Fibroblast of skin of right biceps (primary cell): ENCODE measurements around the gene ZNF768.
A peak's percentile ranks its signal among the peaks of the same experiment; 100 is the strongest.
"Not testable (repeated sequence)": the region's sequence is repeated elsewhere in the genome, so short reads cannot be mapped to it uniquely, and the experiment has no call there.

ENCODE experiments used
- DNase-seq: peaks from one replicate; pipeline ENCODE4 v3.0.0-alpha.2; 2013

ZNF768 gene

GRCh38 chr16:30532285-30533145, 6.1 kb upstream of the ZNF768 start:
- DNase-seq, result no peak

- no peak for DNase-seq
Measured at GRCh38 chr16:30530163-30531037, 4.0 kb upstream of the ZNF768 start.

- DNase-seq, result no peak
Measured at GRCh38 chr16:30528799-30529457, 2.6 kb upstream of the ZNF768 start.

GRCh38 chr16:30527635-30528178, 1.3 kb upstream of the ZNF768 start:
- no peak for DNase-seq

GRCh38 chr16:30526823-30527634, 663 bp upstream of the ZNF768 start:
- DNase-seq, result peak; percentile 98

- DNase-seq, result no peak
Measured at GRCh38 chr16:30525844-30526136, 576 bp downstream of the ZNF768 start.

- no peak for DNase-seq
Measured at GRCh38 chr16:30524575-30525568, 1.5 kb downstream of the ZNF768 start.

- no peak for DNase-seq
Measured at GRCh38 chr16:30523768-30524574, 2.4 kb downstream of the ZNF768 start.

- DNase-seq, result not testable (repeated sequence)
Measured at GRCh38 chr16:30522702-30523463, 3.5 kb downstream of the ZNF768 start.

GRCh38 chr16:30521873-30522641, 4.3 kb downstream of the ZNF768 start:
- DNase-seq, result no peak

- DNase-seq, result no peak
Measured at GRCh38 chr16:30521476-30521872, 4.9 kb downstream of the ZNF768 start.

GRCh38 chr16:30519120-30520049, 7.0 kb downstream of the ZNF768 start:
- DNase-seq, result no peak

GRCh38 chr16:30518552-30518951, 7.8 kb downstream of the ZNF768 start:
- no peak for DNase-seq

GRCh38 chr16:30515275-30515674, 11.1 kb downstream of the ZNF768 start:
- DNase-seq, result no peak

GRCh38 chr16:30511509-30511908, 14.9 kb downstream of the ZNF768 start:
- DNase-seq, result no peak

GRCh38 chr16:30510376-30510938, 15.9 kb downstream of the ZNF768 start:
- no peak for DNase-seq
